SK-N-MC (cell line): Measurements from ENCODE around the gene SBK1.
"Not testable (repeated sequence)": the region's sequence is repeated elsewhere in the genome, so short reads cannot be mapped to it uniquely, and the experiment has no call there.

Experiments
- EZH2 ChIP-seq: fragments of 200-600 bp; sonication (generic); IDR thresholded peaks from one replicate; pipeline ENCODE4 v1.6.1; 2017; ENCODE audit warnings: antibody characterized with exemption
- POLR2AphosphoS5 ChIP-seq: IDR thresholded peaks from 2 replicates; pipeline ENCODE4 v1.6.1; 2012; ENCODE audit warnings: mild to moderate bottlenecking, low read depth, low read length, borderline replicate concordance

DNA sequence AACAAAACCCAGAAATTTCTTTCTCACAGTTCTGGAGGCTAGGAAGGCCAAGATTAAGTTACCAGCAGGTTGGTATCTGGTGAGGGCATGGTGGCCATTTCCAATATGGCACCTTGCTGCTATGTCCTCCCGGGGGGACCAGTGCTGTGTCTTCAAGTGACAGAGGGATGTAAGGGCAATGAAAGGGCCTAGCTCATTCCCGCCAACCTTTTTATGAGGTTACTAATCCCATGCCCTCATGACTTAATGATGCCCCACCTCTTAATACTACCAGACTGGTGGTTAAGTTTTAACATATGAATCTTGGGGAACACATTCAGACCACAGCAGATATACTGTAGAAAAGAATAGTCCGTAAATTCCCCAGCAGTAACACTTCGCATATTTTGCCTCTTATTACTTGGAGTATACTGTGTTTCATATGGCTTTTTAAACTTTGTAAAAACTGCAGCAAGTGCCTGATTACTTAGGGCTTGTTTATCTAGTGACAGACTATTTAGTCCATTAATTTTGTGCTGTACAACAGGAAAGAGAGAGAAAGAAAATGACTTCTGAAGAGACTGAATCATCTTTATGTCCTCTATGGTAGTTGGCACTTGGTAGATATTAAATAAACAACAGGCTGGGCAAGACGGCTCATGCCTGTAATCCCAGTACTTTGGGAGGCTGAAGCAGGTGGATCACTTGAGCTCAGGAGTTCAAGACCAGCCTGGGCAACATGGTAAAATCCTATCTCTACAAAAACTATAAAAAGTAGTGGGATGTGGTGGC lies 44.8 kb downstream of the SBK1 start:
- not testable (repeated sequence) for TF ChIP-seq EZH2, POLR2AphosphoS5
